Activated naive CD8-positive, alpha-beta T cell treated with anti-CD3 and anti-CD28 coated beads, Interleukin-2, amount 50 U/mL, for 24 hours (primary cell): ENCODE measurements around the gene MOBP.
A peak's percentile ranks its signal among the peaks of the same experiment; 100 is the strongest.

Experiments
- ATAC-seq: fragments of 150-1000 bp; cut with Tn5 transposase; one replicate; pipeline ENCODE4 v1.10.0; 2021
- DNase-seq: peaks from one replicate; pipeline ENCODE4 v3.0.0; 2021
- H3K27ac Mint-ChIP-seq: one replicate; pipeline ENCODE4 v1.8.0; 2021; ENCODE audit warnings: mild to moderate bottlenecking, mixed read lengths
- H3K27me3 Mint-ChIP-seq: one replicate; pipeline ENCODE4 v1.8.0; 2021; ENCODE audit warnings: mixed read lengths
- H3K36me3 Mint-ChIP-seq: one replicate; pipeline ENCODE4 v1.8.0; 2021; ENCODE audit warnings: low read depth, mixed read lengths
- H3K4me1 Mint-ChIP-seq: one replicate; pipeline ENCODE4 v1.8.0; 2021; ENCODE audit warnings: mixed read lengths
- H3K4me3 Mint-ChIP-seq: one replicate; pipeline ENCODE4 v1.8.0; 2021; ENCODE audit warnings: mild to moderate bottlenecking, moderate library complexity, mixed read lengths
- H3K9me3 Mint-ChIP-seq: one replicate; pipeline ENCODE4 v1.8.0; 2021; ENCODE audit warnings: mixed read lengths

The MOBP gene

GRCh38 chr3:39499651-39500273, 32.3 kb downstream of the MOBP start:
- peaks cover 4% of the 10 kb centered on the region for H3K4me1 Mint-ChIP-seq
- no peaks in the 10 kb centered on the region for H3K9me3 Mint-ChIP-seq
- H3K27me3 Mint-ChIP-seq: peaks cover 33% of the 10 kb centered on the region
- DNase-seq (no peak), ATAC-seq (no peak)
- H3K27ac Mint-ChIP-seq: no peak overlapping the region
- no peaks in the 10 kb centered on the region for H3K36me3 Mint-ChIP-seq
- H3K4me3 Mint-ChIP-seq: no peak overlapping the region

- H3K4me3 Mint-ChIP-seq: no peak overlapping the region
- ATAC-seq: no peak
- no peaks in the 10 kb centered on the region for H3K36me3 Mint-ChIP-seq
- H3K27me3 Mint-ChIP-seq: peaks cover 33% of the 10 kb centered on the region
- no peak for DNase-seq
- H3K9me3 Mint-ChIP-seq: no peaks in the 10 kb centered on the region
- H3K4me1 Mint-ChIP-seq: peaks cover 4% of the 10 kb centered on the region
- H3K27ac Mint-ChIP-seq: no peak overlapping the region
Measured at GRCh38 chr3:39501059-39501458, 33.6 kb downstream of the MOBP start.

- Mint-ChIP-seq H3K27ac (no peak overlapping the region), H3K27me3 (peaks cover 33% of the 10 kb centered on the region), H3K4me1 (peaks cover 4% of the 10 kb centered on the region), H3K9me3 (no peaks in the 10 kb centered on the region), H3K36me3 (no peaks in the 10 kb centered on the region), H3K4me3 (no peak overlapping the region)
- DNase-seq (no peak), ATAC-seq (no peak)
Measured at GRCh38 chr3:39501968-39502837, 34.7 kb downstream of the MOBP start.

- ATAC-seq (no peak), DNase-seq (no peak)
- no peak overlapping the region for H3K27ac Mint-ChIP-seq
- no peak overlapping the region for H3K4me3 Mint-ChIP-seq
- peaks cover 33% of the 10 kb centered on the region for H3K27me3 Mint-ChIP-seq
- H3K4me1 Mint-ChIP-seq: peaks cover 4% of the 10 kb centered on the region
- no peaks in the 10 kb centered on the region for H3K36me3 Mint-ChIP-seq
- H3K9me3 Mint-ChIP-seq: no peaks in the 10 kb centered on the region
Measured at GRCh38 chr3:39502838-39503145, 35.3 kb downstream of the MOBP start.

GRCh38 chr3:39505866-39506742, 38.6 kb downstream of the MOBP start:
- Mint-ChIP-seq H3K4me1 (no peaks in the 10 kb centered on the region), H3K27ac (no peak overlapping the region), H3K4me3 (no peak overlapping the region), H3K36me3 (no peaks in the 10 kb centered on the region), H3K27me3 (peaks cover 17% of the 10 kb centered on the region), H3K9me3 (no peaks in the 10 kb centered on the region)
- peak; percentile 15 for ATAC-seq
- DNase-seq: no peak

GRCh38 chr3:39506863-39507262, 39.4 kb downstream of the MOBP start:
- H3K27me3 Mint-ChIP-seq: peaks cover 14% of the 10 kb centered on the region
- H3K9me3 Mint-ChIP-seq: no peaks in the 10 kb centered on the region
- no peak overlapping the region for H3K4me3 Mint-ChIP-seq
- H3K36me3 Mint-ChIP-seq: no peaks in the 10 kb centered on the region
- ATAC-seq (peak; percentile 81), DNase-seq (no peak)
- H3K4me1 Mint-ChIP-seq: no peaks in the 10 kb centered on the region
- no peak overlapping the region for H3K27ac Mint-ChIP-seq

GRCh38 chr3:39513791-39514369, 46.4 kb downstream of the MOBP start:
- Mint-ChIP-seq H3K27me3 (peaks cover 2% of the 10 kb centered on the region), H3K4me3 (no peak overlapping the region), H3K27ac (no peak overlapping the region), H3K9me3 (no peaks in the 10 kb centered on the region), H3K4me1 (no peaks in the 10 kb centered on the region), H3K36me3 (no peaks in the 10 kb centered on the region)
- DNase-seq: no peak
- no peak for ATAC-seq

- no peak overlapping the region for H3K27ac Mint-ChIP-seq
- no peaks in the 10 kb centered on the region for H3K36me3 Mint-ChIP-seq
- no peak for DNase-seq
- no peak overlapping the region for H3K4me3 Mint-ChIP-seq
- ATAC-seq: no peak
- H3K4me1 Mint-ChIP-seq: peaks cover 2% of the 10 kb centered on the region
- no peaks in the 10 kb centered on the region for H3K9me3 Mint-ChIP-seq
- peaks cover 10% of the 10 kb centered on the region for H3K27me3 Mint-ChIP-seq
Measured at GRCh38 chr3:39515681-39516441, 48.4 kb downstream of the MOBP start.

- ATAC-seq (no peak), DNase-seq (no peak)
- peaks cover 2% of the 10 kb centered on the region for H3K4me1 Mint-ChIP-seq
- peaks cover 11% of the 10 kb centered on the region for H3K27me3 Mint-ChIP-seq
- H3K9me3 Mint-ChIP-seq: peaks cover 6% of the 10 kb centered on the region
- H3K4me3 Mint-ChIP-seq: no peak overlapping the region
- H3K36me3 Mint-ChIP-seq: no peaks in the 10 kb centered on the region
- no peak overlapping the region for H3K27ac Mint-ChIP-seq
Measured at GRCh38 chr3:39519103-39519502, 51.6 kb downstream of the MOBP start.

GRCh38 chr3:39519554-39520288, 52.2 kb downstream of the MOBP start:
- Mint-ChIP-seq H3K9me3 (peaks cover 12% of the 10 kb centered on the region), H3K4me1 (peaks cover 2% of the 10 kb centered on the region), H3K4me3 (no peak overlapping the region), H3K27ac (no peak overlapping the region), H3K36me3 (no peaks in the 10 kb centered on the region), H3K27me3 (peaks cover 13% of the 10 kb centered on the region)
- ATAC-seq (no peak), DNase-seq (no peak)

GRCh38 chr3:39521456-39521855, 54.0 kb downstream of the MOBP start:
- ATAC-seq (no peak), DNase-seq (no peak)
- peaks cover 18% of the 10 kb centered on the region for H3K9me3 Mint-ChIP-seq
- no peak overlapping the region for H3K27ac Mint-ChIP-seq
- peaks cover 2% of the 10 kb centered on the region for H3K4me1 Mint-ChIP-seq
- H3K36me3 Mint-ChIP-seq: no peaks in the 10 kb centered on the region
- peaks cover 19% of the 10 kb centered on the region for H3K27me3 Mint-ChIP-seq
- no peak overlapping the region for H3K4me3 Mint-ChIP-seq

GRCh38 chr3:39524107-39524506, 56.6 kb downstream of the MOBP start:
- Mint-ChIP-seq H3K4me3 (no peak overlapping the region), H3K4me1 (peaks cover 2% of the 10 kb centered on the region), H3K27me3 (peaks cover 24% of the 10 kb centered on the region), H3K36me3 (no peaks in the 10 kb centered on the region), H3K9me3 (peaks cover 18% of the 10 kb centered on the region), H3K27ac (no peak overlapping the region)
- DNase-seq: no peak
- ATAC-seq: no peak

GRCh38 chr3:39528844-39529243, 61.4 kb downstream of the MOBP start:
- no peak overlapping the region for H3K4me3 Mint-ChIP-seq
- no peaks in the 10 kb centered on the region for H3K4me1 Mint-ChIP-seq
- H3K27me3 Mint-ChIP-seq: peaks cover 22% of the 10 kb centered on the region
- no peak for ATAC-seq
- no peak overlapping the region for H3K27ac Mint-ChIP-seq
- DNase-seq: no peak
- no peaks in the 10 kb centered on the region for H3K36me3 Mint-ChIP-seq
- H3K9me3 Mint-ChIP-seq: peaks cover 15% of the 10 kb centered on the region
